ENCODE data around the gene AIP. TPM values are rescaled to one million over a fixed set of nuclear protein-coding genes. Genes with fewer than 3 reads are reported as not detected.
A peak's percentile ranks its signal among the peaks of the same experiment; 100 is the strongest.
"Not testable (repeated sequence)": the region's sequence is repeated elsewhere in the genome, so short reads cannot be mapped to it uniquely, and the experiment has no call there.

AIP gene
- total RNA-seq, 2 experiments from 2014 or later = 142 to 144 TPM

DNA sequence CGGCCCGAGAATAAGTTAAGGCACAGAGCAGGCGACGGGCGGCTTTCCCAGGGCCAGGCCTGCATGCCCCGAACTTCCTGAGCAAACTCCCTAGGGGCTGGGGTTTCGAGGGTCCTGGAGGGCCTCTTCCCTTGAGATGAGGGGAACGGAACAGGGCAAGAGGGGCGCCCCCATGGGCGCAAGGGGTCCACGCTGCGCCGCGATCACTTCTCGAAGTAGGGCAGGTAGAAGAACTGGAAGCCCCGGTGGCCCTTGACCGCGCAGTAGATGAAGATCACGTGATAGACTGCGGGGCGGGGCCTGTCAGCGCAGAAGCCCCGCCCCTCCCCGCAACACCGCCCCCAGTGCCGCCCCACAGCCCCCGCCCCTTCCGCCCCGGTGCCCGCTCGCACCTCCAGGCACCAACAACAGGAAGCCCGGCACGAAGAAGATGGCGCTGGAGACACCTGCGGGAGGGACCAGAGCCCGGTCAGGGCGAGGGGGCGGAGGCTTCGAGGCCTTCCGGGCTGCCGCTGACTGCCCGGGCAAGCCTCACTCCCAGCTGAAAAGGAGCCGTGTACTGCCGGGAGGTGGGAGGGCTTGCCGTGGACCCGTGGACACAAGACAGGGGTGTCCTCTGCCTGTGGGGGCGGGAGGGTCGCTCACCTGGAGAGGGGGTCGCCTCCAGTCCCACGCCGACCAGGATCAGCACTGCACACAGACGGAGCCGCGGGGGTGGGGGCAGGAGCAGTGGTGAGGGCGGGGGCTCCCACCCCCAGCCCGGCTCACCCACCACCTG is 18.2 kb upstream of the AIP start:
- no peaks in the 10 kb centered on the region for H3K9me3 Mint-ChIP-seq (ENCODE audit: low read depth)
- CTCF ChIA-PET = interaction anchor here (0.6 to 1.2 kb wide), 5 partner anchors 9 to 43 kb away, joined by 3 to 5 read pairs (median 4); partner anchors contain the start of gene CDK2AP2
- peak overlapping the region; percentile 84 for H3K4me3 Mint-ChIP-seq
- DNase-seq = peak; percentile 97
- no peaks in the 10 kb centered on the region for H3K27me3 Mint-ChIP-seq
- POLR2A ChIA-PET = interaction anchor here (0.5 to 1.2 kb wide), 2 partner anchors 63 to 843 kb away, joined by 4 read pairs; partner anchors contain the start of gene PPP1CA
- peaks cover 9% of the 10 kb centered on the region for H3K36me3 Mint-ChIP-seq (ENCODE audit: low read depth)
- H3K4me1 Mint-ChIP-seq = peaks cover 29% of the 10 kb centered on the region
- ATAC-seq = peak; percentile 84
- intact Hi-C loops (cut with DNase I, micrococcal nuclease) = loop anchor here (1.0 to 5.0 kb wide), 10 partner anchors 18 to 111 kb away; partner anchors contain the start of genes RPS6KB2 (in 2 of the 2), AIP (in 1 of the 2), CDK2AP2 (in 1 of the 2) and POLD4 (in 1 of the 2)
- H3K27ac Mint-ChIP-seq = peak overlapping the region; percentile 94

DNA sequence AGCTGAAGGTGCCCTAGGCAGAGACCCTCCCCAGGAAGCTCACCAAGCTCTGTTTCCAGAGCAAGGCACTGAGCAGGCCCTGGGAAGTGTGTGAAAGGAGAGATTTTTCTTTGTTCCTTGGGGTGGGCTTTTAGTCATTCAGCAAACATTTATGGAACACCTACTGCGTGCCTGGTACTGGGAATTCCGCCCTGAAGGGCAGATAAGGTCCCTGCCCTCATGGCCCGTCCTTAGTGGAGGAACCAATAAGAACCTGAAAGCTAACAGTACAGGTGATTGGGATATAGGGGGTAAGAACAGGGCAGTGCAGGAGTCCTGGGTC is 17.7 kb upstream of the AIP start:
- H3K9me3 Mint-ChIP-seq (ENCODE audit: low read depth) = no peaks in the 10 kb centered on the region
- POLR2A ChIA-PET = interaction anchor here (0.5 to 1.2 kb wide), 2 partner anchors 63 to 843 kb away, joined by 4 read pairs; partner anchors contain the start of gene PPP1CA
- peaks cover 26% of the 10 kb centered on the region for H3K4me1 Mint-ChIP-seq
- peaks cover 9% of the 10 kb centered on the region for H3K36me3 Mint-ChIP-seq (ENCODE audit: low read depth)
- intact Hi-C loops (cut with DNase I, micrococcal nuclease) = loop anchor here in 1 of 2 experiments (2.0 to 5.0 kb wide), 2 partner anchors 26 to 38 kb away; partner anchors contain the start of gene RPS6KB2
- H3K4me3 Mint-ChIP-seq = peak overlapping the region; percentile 84
- peak overlapping the region; percentile 94 for H3K27ac Mint-ChIP-seq
- DNase-seq (no peak), ATAC-seq (no peak)
- CTCF ChIA-PET = interaction anchor here (0.6 to 1.2 kb wide), 5 partner anchors 8 to 42 kb away, joined by 3 to 5 read pairs (median 4); partner anchors contain the start of gene CDK2AP2
- H3K27me3 Mint-ChIP-seq = no peaks in the 10 kb centered on the region

GRCh38 chr11:67465530-67465929 is 17.3 kb upstream of the AIP start:
- DNase-seq = peak; percentile 24
- not testable (repeated sequence) for H3K27me3 Mint-ChIP-seq; ATAC-seq; H3K36me3 Mint-ChIP-seq (ENCODE audit: low read depth); H3K9me3 Mint-ChIP-seq (ENCODE audit: low read depth)
- ChIA-PET POLR2A (interaction anchor here (1.2 kb wide), 1 partner anchor 64 kb away, joined by 4 read pairs; the partner anchor contains the start of gene PPP1CA), CTCF (interaction anchor here (0.6 to 1.2 kb wide), 4 partner anchors 8 to 42 kb away, joined by 3 to 5 read pairs (median 4); partner anchors contain the start of gene CDK2AP2)
- peak overlapping the region; percentile 84 for H3K4me3 Mint-ChIP-seq
- H3K27ac Mint-ChIP-seq = peak overlapping the region; percentile 94
- intact Hi-C loops (cut with DNase I, micrococcal nuclease) = loop anchor here in 1 of 2 experiments (2.0 to 5.0 kb wide), 2 partner anchors 27 to 38 kb away; partner anchors contain the start of gene RPS6KB2
- H3K4me1 Mint-ChIP-seq = peaks cover 24% of the 10 kb centered on the region

DNA sequence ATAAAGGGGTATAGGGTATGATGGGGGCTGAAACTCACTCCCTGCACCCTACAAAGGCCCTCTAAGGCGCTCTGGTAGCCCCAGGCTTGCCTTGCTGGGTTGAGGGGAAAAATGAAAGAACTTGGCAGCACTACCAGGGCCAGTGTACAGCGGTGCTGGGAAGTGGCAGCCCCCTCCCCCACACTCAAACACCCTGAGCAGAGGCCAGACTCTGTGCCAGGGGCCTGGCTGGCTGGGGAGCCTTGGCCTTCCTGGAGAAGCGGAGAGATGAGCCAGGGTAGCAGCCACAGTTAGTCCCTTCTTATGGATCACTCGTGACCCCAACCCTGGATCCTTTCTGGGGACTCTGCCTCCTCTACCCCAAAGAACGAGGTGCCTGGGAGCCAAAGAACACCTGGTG is 16.5 kb upstream of the AIP start:
- H3K9me3 Mint-ChIP-seq (ENCODE audit: low read depth) = no peaks in the 10 kb centered on the region
- H3K4me3 Mint-ChIP-seq = no peak overlapping the region
- DNase-seq (no peak), ATAC-seq (no peak)
- ChIA-PET CTCF (no interaction called here), POLR2A (no interaction called here)
- peak overlapping the region; percentile 51 for H3K27ac Mint-ChIP-seq
- H3K4me1 Mint-ChIP-seq = peaks cover 24% of the 10 kb centered on the region
- intact Hi-C loops (cut with DNase I, micrococcal nuclease) = loop anchor here in 1 of 2 experiments (5.0 kb wide), 1 partner anchor 39 kb away; the partner anchor contains the start of gene RPS6KB2
- H3K36me3 Mint-ChIP-seq (ENCODE audit: low read depth) = peaks cover 9% of the 10 kb centered on the region
- no peaks in the 10 kb centered on the region for H3K27me3 Mint-ChIP-seq

- Mint-ChIP-seq H3K27ac (peak overlapping the region; percentile 78), H3K4me3 (peak overlapping the region; percentile 82), H3K36me3 (ENCODE audit: low read depth) (peaks cover 9% of the 10 kb centered on the region), H3K4me1 (peaks cover 24% of the 10 kb centered on the region), H3K27me3 (no peaks in the 10 kb centered on the region), H3K9me3 (ENCODE audit: low read depth) (no peaks in the 10 kb centered on the region)
- ATAC-seq = no peak
- intact Hi-C loops (cut with DNase I, micrococcal nuclease) = loop anchor here in 1 of 2 experiments (5.0 kb wide), 1 partner anchor 40 kb away; the partner anchor contains the start of gene RPS6KB2
- CTCF ChIA-PET = interaction anchor here (0.6 to 1.3 kb wide), 4 partner anchors 20 to 122 kb away, joined by 3 to 6 read pairs (median 3); no protein-coding TSS in a partner anchor
- POLR2A ChIA-PET = interaction anchor here (0.7 to 0.8 kb wide), 2 partner anchors 63 to 149 kb away, joined by 3 to 4 read pairs; partner anchors contain the start of gene TBC1D10C
- no peak for DNase-seq
Observed at GRCh38 chr11:67466962-67467771, 15.7 kb upstream of the AIP start.

- Mint-ChIP-seq H3K27me3 (no peaks in the 10 kb centered on the region), H3K4me3 (peak overlapping the region; percentile 82), H3K36me3 (ENCODE audit: low read depth) (peaks cover 9% of the 10 kb centered on the region), H3K27ac (peak overlapping the region; percentile 78), H3K9me3 (ENCODE audit: low read depth) (no peaks in the 10 kb centered on the region), H3K4me1 (peaks cover 24% of the 10 kb centered on the region)
- POLR2A ChIA-PET = interaction anchor here (0.7 to 1.0 kb wide), 3 partner anchors 17 to 150 kb away, joined by 3 to 4 read pairs (median 3); partner anchors contain the start of gene TBC1D10C
- DNase-seq (peak; percentile 72), ATAC-seq (no peak)
- intact Hi-C loops (cut with DNase I, micrococcal nuclease) = loop anchor here in 1 of 2 experiments (2.0 to 5.0 kb wide), 2 partner anchors 21 to 41 kb away; partner anchors contain the start of gene RPS6KB2
- CTCF ChIA-PET = interaction anchor here (0.6 to 2.0 kb wide), 10 partner anchors 15 to 228 kb away, joined by 3 to 9 read pairs (median 4); partner anchors contain the start of gene AIP
Observed at GRCh38 chr11:67468056-67468455, 14.8 kb upstream of the AIP start.

GRCh38 chr11:67468456-67468758 is 14.4 kb upstream of the AIP start:
- CTCF ChIA-PET = interaction anchor here (0.7 to 2.0 kb wide), 9 partner anchors 15 to 229 kb away, joined by 3 to 9 read pairs (median 4); partner anchors contain the start of gene AIP
- H3K9me3 Mint-ChIP-seq (ENCODE audit: low read depth) = no peaks in the 10 kb centered on the region
- intact Hi-C loops (cut with DNase I, micrococcal nuclease) = loop anchor here in 1 of 2 experiments (2.0 to 5.0 kb wide), 2 partner anchors 22 to 41 kb away; partner anchors contain the start of gene RPS6KB2
- H3K36me3 Mint-ChIP-seq (ENCODE audit: low read depth) = peaks cover 9% of the 10 kb centered on the region
- peaks cover 24% of the 10 kb centered on the region for H3K4me1 Mint-ChIP-seq
- POLR2A ChIA-PET = interaction anchor here (0.8 to 1.0 kb wide), 2 partner anchors 16 to 151 kb away, joined by 3 to 4 read pairs; no protein-coding TSS in a partner anchor
- peak overlapping the region; percentile 78 for H3K27ac Mint-ChIP-seq
- no peaks in the 10 kb centered on the region for H3K27me3 Mint-ChIP-seq
- peak overlapping the region; percentile 82 for H3K4me3 Mint-ChIP-seq
- peak; percentile 62 for DNase-seq
- peak; percentile 4 for ATAC-seq

- peaks cover 24% of the 10 kb centered on the region for H3K4me1 Mint-ChIP-seq
- ChIA-PET CTCF (interaction anchor here (0.6 to 2.0 kb wide), 11 partner anchors 14 to 229 kb away, joined by 3 to 9 read pairs (median 3); partner anchors contain the start of genes AIP and PPP1CA), POLR2A (interaction anchor here (1.0 kb wide), 1 partner anchor 16 kb away, joined by 3 read pairs; no protein-coding TSS in a partner anchor)
- DNase-seq (peak; percentile 97), ATAC-seq (peak; percentile 78)
- intact Hi-C loops (cut with DNase I, micrococcal nuclease) = loop anchor here (1.0 to 5.0 kb wide), 15 partner anchors 13 to 336 kb away; partner anchors contain the start of genes PPP1CA (in 2 of the 2), RPS6KB2 (in 2 of the 2), NDUFV1 (in 1 of the 2) and POLD4 (in 1 of the 2)
- no peaks in the 10 kb centered on the region for H3K9me3 Mint-ChIP-seq (ENCODE audit: low read depth)
- H3K27me3 Mint-ChIP-seq = no peaks in the 10 kb centered on the region
- peak within 1 kb of the TSS; percentile 82 for H3K4me3 Mint-ChIP-seq
- peak within 1 kb of the TSS; percentile 86 for H3K27ac Mint-ChIP-seq
- peaks cover 9% of the 10 kb centered on the region for H3K36me3 Mint-ChIP-seq (ENCODE audit: low read depth)
Observed at GRCh38 chr11:67468759-67469507, 13.9 kb upstream of the AIP start, which contains the start of gene TMEM134. TSS of gene TMEM134 (minus strand) at chr11:67469251. CDS start at chr11:67469192, 59 bp downstream.

GRCh38 chr11:67469508-67469811 is 13.4 kb upstream of the AIP start:
- CTCF ChIA-PET = interaction anchor here (0.6 to 2.0 kb wide), 5 partner anchors 30 to 120 kb away, joined by 3 to 9 read pairs (median 3); partner anchors contain the start of gene PPP1CA
- POLR2A ChIA-PET = interaction anchor here (0.6 kb wide), 1 partner anchor 12 kb away, joined by 4 read pairs; no protein-coding TSS in a partner anchor
- H3K9me3 Mint-ChIP-seq (ENCODE audit: low read depth) = no peaks in the 10 kb centered on the region

More at GRCh38 chr11:67469508-67469811, 13.4 kb upstream of the AIP start:
- Mint-ChIP-seq H3K4me3 (peak overlapping the region; percentile 82), H3K36me3 (ENCODE audit: low read depth) (peaks cover 9% of the 10 kb centered on the region), H3K4me1 (peaks cover 22% of the 10 kb centered on the region), H3K27ac (peak overlapping the region; percentile 86), H3K27me3 (no peaks in the 10 kb centered on the region)
- DNase-seq = no peak
- intact Hi-C loops (cut with DNase I, micrococcal nuclease) = loop anchor here (1.0 to 5.0 kb wide), 15 partner anchors 13 to 336 kb away; partner anchors contain the start of genes PPP1CA (in 2 of the 2), RPS6KB2 (in 2 of the 2), NDUFV1 (in 1 of the 2) and POLD4 (in 1 of the 2)
- no peak for ATAC-seq
